HepG2 (cell line): Measurements from ENCODE around the gene BTBD3. TPM values are rescaled to one million over a fixed set of nuclear protein-coding genes. Genes with fewer than 3 reads are reported as not detected.

Source experiments
- DNMT3B ChIP-seq: conservative IDR thresholded peaks from 2 replicates; pipeline ENCODE4 v1.6.1; 2016; ENCODE audit warnings: missing biosample characterization, control low read depth
- EED ChIP-seq: sonication (generic); formaldehyde crosslinking; IDR thresholded peaks from 2 replicates; pipeline ENCODE4 v1.5.0; 2020; ENCODE audit warnings: mild to moderate bottlenecking, missing genetic modification reagents
- FOXK2 ChIP-seq: fragments of 450-650 bp; IDR thresholded peaks from 2 replicates; pipeline ENCODE4 v1.6.1; 2016
- HNRNPUL1 ChIP-seq: fragments of 200-400 bp; formaldehyde crosslinking; IDR thresholded peaks from 2 replicates; pipeline ENCODE4 v1.6.1; 2017; ENCODE audit warnings: low read depth, mild to moderate bottlenecking, low read length, moderate library complexity
- KDM1A ChIP-seq: IDR thresholded peaks from 2 replicates; pipeline ENCODE4 v1.6.1; 2016; ENCODE audit warnings: missing compliant biosample characterization
- KLF13 ChIP-seq: sonication (generic); formaldehyde crosslinking; IDR thresholded peaks from 2 replicates; pipeline ENCODE4 v1.4.0; 2020; ENCODE audit warnings: mild to moderate bottlenecking, missing genetic modification reagents
- KLF9 ChIP-seq: IDR thresholded peaks from 2 replicates; pipeline ENCODE4 v1.6.1; 2016; ENCODE audit warnings: low read depth
- MED1 ChIP-seq: sonication (generic); formaldehyde crosslinking; IDR thresholded peaks from 2 replicates; pipeline ENCODE4 v1.4.0; 2020; ENCODE audit warnings: missing genetic modification reagents
- MTA3 ChIP-seq: sonication (generic); formaldehyde crosslinking; IDR thresholded peaks from 2 replicates; pipeline ENCODE4 v1.4.0; 2020; ENCODE audit warnings: missing genetic modification reagents
- MTF2 ChIP-seq: sonication (generic); formaldehyde crosslinking; IDR thresholded peaks from 2 replicates; pipeline ENCODE4 v1.5.0; 2020; ENCODE audit warnings: missing genetic modification reagents, borderline replicate concordance
- PHF5A ChIP-seq: IDR thresholded peaks from one replicate; pipeline ENCODE4 v1.6.1; 2018; ENCODE audit warnings: low read depth, missing genetic modification reagents; ENCODE audit not compliant: unreplicated experiment
- POLR2A ChIP-seq, 2 experiments: IDR thresholded peaks; 2 replicates each; pipeline ENCODE4 v1.6.1; 2011; ENCODE audit warnings: low read depth in 2 of 2, low read length in 2 of 2, mild to moderate bottlenecking in 1 of 2, moderate library complexity in 1 of 2; ENCODE audit not compliant: insufficient read depth in 1 of 2
- SRSF1 ChIP-seq: fragments of 200-400 bp; formaldehyde crosslinking; optimal IDR thresholded peaks from 2 replicates; pipeline ENCODE3; 2017; ENCODE audit warnings: mild to moderate bottlenecking, low read depth, low read length, moderate library complexity
- TOE1 ChIP-seq: sonication (generic); formaldehyde crosslinking; IDR thresholded peaks from 2 replicates; pipeline ENCODE4 v1.4.0; 2020; ENCODE audit warnings: mild to moderate bottlenecking, missing genetic modification reagents
- ZFP36L2 ChIP-seq: sonication (generic); formaldehyde crosslinking; IDR thresholded peaks from 2 replicates; pipeline ENCODE4 v1.4.0; 2020; ENCODE audit warnings: missing genetic modification reagents
- ZNF335 ChIP-seq: sonication (generic); formaldehyde crosslinking; IDR thresholded peaks from 2 replicates; pipeline ENCODE4 v1.4.0; 2020; ENCODE audit warnings: missing genetic modification reagents
- ZNF33B ChIP-seq: sonication (generic); formaldehyde crosslinking; IDR thresholded peaks from 2 replicates; pipeline ENCODE4 v1.5.1; 2020; ENCODE audit warnings: mild to moderate bottlenecking, missing genetic modification reagents
- ZNF354B ChIP-seq: sonication (generic); formaldehyde crosslinking; IDR thresholded peaks from 2 replicates; pipeline ENCODE4 v1.8.0; 2022; ENCODE audit warnings: mild to moderate bottlenecking, missing genetic modification reagents
- ZSCAN25 ChIP-seq: sonication (generic); formaldehyde crosslinking; IDR thresholded peaks from 2 replicates; pipeline ENCODE4 v1.8.0; 2022; ENCODE audit warnings: mild to moderate bottlenecking, missing genetic modification reagents
- polyA plus RNA-seq, 8 experiments: library from polyadenylated mRNA; depleted of rRNA in 3 of 8; stranded (reverse) in 7 of 8; unstranded in 1 of 8; fragments of >200 nt; fragmentation: Illumina TruSeq in 4 of 8; extraction: Trizol in 4 of 8; gene quantifications; 2 replicates each; pipeline versions ENCODE4 v1.2.1 to v1.2.3, GENCODE V29; 2011 to 2016; ENCODE audit warnings: low read depth in 4 of 8, missing spikeins in 1 of 8, mixed read lengths in 1 of 8; ENCODE audit not compliant: insufficient read depth in 1 of 8
- total RNA-seq, 5 experiments: library from RNA; depleted of rRNA; stranded (reverse); fragments of >200 nt; fragmentation: Illumina TruSeq; extraction: Trizol; gene quantifications; 2 replicates each; pipeline ENCODE4 v1.2.3, GENCODE V29; 2016; ENCODE audit warnings: low read depth in 1 of 5
- TF ChIP-seq, protein P1 (sequence below): sonication (generic); formaldehyde crosslinking; IDR thresholded peaks from 2 replicates; pipeline ENCODE4 v1.5.0; 2020; ENCODE audit warnings: missing genetic modification reagents
- TF ChIP-seq, protein P2 (sequence below): sonication (generic); formaldehyde crosslinking; IDR thresholded peaks from 2 replicates; pipeline ENCODE4; 2020; ENCODE audit warnings: missing genetic modification reagents, mild to moderate bottlenecking, borderline replicate concordance
- TF ChIP-seq, protein P3 (sequence below): IDR thresholded peaks from 2 replicates; pipeline ENCODE4 v1.4.0; 2020; ENCODE audit warnings: mild to moderate bottlenecking, missing genetic modification reagents
- TF ChIP-seq, protein P4 (sequence below): sonication (generic); formaldehyde crosslinking; IDR thresholded peaks from 2 replicates; pipeline ENCODE4 v1.5.0; 2020; ENCODE audit warnings: missing genetic modification reagents

Gene BTBD3
- total and polyA plus RNA-seq, 2 of the 13 experiments (the other 11 are each of a cell fraction or from before 2014, with no cell fraction given) = 32.2 to 41.8 TPM

DNA sequence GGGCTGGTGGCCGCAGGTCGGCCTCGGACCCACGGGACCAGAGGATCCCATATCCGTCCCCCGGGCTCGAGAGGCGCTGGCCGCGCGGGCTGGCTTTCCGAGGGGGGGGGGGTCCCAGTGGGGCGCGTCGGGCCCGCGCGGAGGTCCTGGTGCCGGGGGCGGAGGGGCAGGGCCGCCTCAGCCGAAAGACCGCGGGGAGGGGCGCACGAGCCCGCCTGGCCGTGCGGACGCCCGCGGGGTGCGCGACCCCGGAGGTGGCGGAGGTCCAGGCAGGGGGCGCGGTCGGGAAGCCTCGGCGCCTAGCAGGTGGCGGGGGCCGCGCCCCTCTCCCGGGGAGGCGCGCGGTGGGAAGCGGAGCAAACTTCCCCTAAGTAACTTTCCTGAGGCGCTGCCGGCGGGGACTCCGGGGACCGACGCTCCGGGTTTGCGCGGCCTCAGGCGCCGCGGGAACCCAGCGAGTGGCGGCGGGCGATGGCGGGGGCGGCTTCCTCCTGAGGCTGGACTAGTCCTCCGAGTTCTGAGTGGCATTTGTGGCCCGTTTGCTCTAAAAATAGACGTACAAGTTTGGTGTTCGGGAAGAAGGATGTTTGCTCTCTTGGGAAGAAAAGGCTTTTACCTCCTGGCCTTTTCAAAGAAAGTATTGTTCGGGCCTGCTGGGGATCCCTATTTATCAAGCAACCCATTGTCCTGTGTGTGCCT lies 26.5 kb upstream of the BTBD3 start (continued):
- TF ChIP-seq ZNF335 (CRISPR knock-in tag) (no peak), PHF5A (CRISPR knock-in tag) (no peak), ZSCAN25 (CRISPR knock-in tag) (no peak; the same call in 1 of the 2 replicates), ZNF354B (no peak), EED (peak; percentile 45; the same call in 1 of the 2 replicates), FOXK2 (no peak), ZFP36L2 (CRISPR knock-in tag) (no peak), ZNF33B (CRISPR knock-in tag) (0 out of 2 replicates have a peak, but pooled peaks have one; percentile 74), KLF13 (no peak), DNMT3B (CRISPR knock-in tag) (no peak), SRSF1 (no peak), KLF9 (CRISPR knock-in tag) (no peak; the same call in 1 of the 2 replicates), KDM1A (CRISPR knock-in tag) (no peak), POLR2A (IDR thresholded peaks at IDR 0.05; ENCODE audit: insufficient read depth in 1 of 2, low read depth in 2 of 2, low read length in 2 of 2) (peak in 1 of 2 experiments; percentile 68), MTA3 (CRISPR knock-in tag) (no peak), MED1 (CRISPR knock-in tag) (no peak), HNRNPUL1 (no peak), TOE1 (CRISPR knock-in tag) (no peak), MTF2 (CRISPR knock-in tag) (no peak)
- TF ChIP-seq, protein P1, sequence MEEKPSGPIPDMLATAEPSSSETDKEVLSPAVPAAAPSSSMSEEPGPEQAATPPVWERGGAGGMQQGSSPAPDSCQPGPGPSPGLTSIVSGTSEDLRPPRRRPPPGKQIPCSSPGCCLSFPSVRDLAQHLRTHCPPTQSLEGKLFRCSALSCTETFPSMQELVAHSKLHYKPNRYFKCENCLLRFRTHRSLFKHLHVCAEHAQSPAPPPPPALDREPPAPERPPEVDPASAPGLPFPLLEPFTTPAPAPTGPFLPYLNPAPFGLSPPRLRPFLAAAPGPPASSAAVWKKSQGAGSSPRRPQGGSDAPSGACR = no peak
- TF ChIP-seq, protein P2, sequence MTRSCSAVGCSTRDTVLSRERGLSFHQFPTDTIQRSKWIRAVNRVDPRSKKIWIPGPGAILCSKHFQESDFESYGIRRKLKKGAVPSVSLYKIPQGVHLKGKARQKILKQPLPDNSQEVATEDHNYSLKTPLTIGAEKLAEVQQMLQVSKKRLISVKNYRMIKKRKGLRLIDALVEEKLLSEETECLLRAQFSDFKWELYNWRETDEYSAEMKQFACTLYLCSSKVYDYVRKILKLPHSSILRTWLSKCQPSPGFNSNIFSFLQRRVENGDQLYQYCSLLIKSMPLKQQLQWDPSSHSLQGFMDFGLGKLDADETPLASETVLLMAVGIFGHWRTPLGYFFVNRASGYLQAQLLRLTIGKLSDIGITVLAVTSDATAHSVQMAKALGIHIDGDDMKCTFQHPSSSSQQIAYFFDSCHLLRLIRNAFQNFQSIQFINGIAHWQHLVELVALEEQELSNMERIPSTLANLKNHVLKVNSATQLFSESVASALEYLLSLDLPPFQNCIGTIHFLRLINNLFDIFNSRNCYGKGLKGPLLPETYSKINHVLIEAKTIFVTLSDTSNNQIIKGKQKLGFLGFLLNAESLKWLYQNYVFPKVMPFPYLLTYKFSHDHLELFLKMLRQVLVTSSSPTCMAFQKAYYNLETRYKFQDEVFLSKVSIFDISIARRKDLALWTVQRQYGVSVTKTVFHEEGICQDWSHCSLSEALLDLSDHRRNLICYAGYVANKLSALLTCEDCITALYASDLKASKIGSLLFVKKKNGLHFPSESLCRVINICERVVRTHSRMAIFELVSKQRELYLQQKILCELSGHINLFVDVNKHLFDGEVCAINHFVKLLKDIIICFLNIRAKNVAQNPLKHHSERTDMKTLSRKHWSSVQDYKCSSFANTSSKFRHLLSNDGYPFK (CRISPR knock-in tag) = no peak
- TF ChIP-seq, protein P3, sequence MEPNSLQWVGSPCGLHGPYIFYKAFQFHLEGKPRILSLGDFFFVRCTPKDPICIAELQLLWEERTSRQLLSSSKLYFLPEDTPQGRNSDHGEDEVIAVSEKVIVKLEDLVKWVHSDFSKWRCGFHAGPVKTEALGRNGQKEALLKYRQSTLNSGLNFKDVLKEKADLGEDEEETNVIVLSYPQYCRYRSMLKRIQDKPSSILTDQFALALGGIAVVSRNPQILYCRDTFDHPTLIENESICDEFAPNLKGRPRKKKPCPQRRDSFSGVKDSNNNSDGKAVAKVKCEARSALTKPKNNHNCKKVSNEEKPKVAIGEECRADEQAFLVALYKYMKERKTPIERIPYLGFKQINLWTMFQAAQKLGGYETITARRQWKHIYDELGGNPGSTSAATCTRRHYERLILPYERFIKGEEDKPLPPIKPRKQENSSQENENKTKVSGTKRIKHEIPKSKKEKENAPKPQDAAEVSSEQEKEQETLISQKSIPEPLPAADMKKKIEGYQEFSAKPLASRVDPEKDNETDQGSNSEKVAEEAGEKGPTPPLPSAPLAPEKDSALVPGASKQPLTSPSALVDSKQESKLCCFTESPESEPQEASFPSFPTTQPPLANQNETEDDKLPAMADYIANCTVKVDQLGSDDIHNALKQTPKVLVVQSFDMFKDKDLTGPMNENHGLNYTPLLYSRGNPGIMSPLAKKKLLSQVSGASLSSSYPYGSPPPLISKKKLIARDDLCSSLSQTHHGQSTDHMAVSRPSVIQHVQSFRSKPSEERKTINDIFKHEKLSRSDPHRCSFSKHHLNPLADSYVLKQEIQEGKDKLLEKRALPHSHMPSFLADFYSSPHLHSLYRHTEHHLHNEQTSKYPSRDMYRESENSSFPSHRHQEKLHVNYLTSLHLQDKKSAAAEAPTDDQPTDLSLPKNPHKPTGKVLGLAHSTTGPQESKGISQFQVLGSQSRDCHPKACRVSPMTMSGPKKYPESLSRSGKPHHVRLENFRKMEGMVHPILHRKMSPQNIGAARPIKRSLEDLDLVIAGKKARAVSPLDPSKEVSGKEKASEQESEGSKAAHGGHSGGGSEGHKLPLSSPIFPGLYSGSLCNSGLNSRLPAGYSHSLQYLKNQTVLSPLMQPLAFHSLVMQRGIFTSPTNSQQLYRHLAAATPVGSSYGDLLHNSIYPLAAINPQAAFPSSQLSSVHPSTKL (CRISPR knock-in tag) = no peak
- TF ChIP-seq, protein P4, sequence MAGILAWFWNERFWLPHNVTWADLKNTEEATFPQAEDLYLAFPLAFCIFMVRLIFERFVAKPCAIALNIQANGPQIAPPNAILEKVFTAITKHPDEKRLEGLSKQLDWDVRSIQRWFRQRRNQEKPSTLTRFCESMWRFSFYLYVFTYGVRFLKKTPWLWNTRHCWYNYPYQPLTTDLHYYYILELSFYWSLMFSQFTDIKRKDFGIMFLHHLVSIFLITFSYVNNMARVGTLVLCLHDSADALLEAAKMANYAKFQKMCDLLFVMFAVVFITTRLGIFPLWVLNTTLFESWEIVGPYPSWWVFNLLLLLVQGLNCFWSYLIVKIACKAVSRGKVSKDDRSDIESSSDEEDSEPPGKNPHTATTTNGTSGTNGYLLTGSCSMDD = no peak
